HG02588 (cell line): ENCODE measurements around the gene HS3ST5.
"Not testable (repeated sequence)": the region's sequence is repeated elsewhere in the genome, so short reads cannot be mapped to it uniquely, and the experiment has no call there.

Experiments
- ATAC-seq: cut with Tn5 transposase; IDR thresholded peaks from one replicate; pipeline ENCODE4 v1.9.1; 2021; ENCODE audit warnings: mild to moderate bottlenecking, moderate library complexity; ENCODE audit not compliant: unreplicated experiment

The HS3ST5 gene

GRCh38 chr6:114108119-114109002, 234.5 kb downstream of the HS3ST5 start:
- peak; percentile 68 for ATAC-seq

DNA sequence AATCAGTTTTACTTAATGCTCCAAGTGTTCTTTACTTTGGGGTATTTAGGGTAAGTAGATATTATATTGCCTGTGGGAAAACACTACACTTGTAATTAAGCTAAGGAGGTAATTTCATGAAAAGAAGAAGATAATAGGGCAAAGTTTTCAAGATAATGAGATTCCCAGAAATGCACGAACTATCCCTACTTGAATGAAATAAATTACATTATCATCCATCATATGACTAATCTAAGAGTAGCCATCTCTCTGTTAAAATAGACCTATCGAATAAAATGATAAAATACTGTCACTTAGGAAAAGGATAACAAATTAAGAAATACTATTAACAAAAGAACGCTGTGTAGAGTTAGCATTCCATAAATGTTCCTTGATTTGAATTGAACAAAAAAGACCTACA, 236.8 kb downstream of the HS3ST5 start:
- no peak for ATAC-seq

GRCh38 chr6:114101255-114101654, 241.6 kb downstream of the HS3ST5 start:
- no peak for ATAC-seq

DNA sequence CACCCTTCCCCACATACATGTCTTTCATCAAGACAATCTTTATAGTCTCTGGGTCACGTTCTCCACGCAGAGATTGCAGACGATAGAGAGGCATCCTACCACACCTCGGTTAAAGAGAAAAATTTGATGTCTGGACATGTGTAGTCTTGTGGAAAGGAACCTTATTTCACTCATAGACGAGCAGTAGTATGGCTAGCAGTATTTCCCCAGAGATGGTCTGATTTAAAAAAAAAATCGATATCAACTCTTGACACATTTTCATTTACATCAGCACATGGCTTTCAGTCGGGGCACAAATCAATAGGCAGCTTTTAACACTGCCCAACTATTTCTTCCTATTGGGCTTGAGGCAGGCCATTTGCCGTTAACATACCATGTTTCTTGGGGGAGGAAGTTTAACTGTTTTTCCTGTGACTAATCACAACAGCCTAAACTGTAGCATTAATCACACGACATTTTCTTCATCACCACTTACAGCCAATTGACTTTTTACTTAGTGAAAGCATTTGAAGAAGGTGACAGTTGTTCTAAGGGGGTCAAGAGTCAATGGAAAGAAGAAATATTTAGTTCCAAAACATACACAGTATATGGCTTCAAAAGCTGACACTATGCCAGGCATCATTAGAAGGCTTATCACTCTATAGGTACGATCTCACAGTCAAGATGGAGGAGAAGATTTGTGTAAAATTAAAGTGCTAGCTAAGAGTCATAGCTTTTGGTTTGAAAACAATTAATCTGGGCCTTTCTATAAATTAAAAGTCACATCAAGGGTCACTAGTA, 242.4 kb downstream of the HS3ST5 start:
- ATAC-seq: no peak

GRCh38 chr6:114096561-114097172, 246.2 kb downstream of the HS3ST5 start:
- no peak for ATAC-seq

DNA sequence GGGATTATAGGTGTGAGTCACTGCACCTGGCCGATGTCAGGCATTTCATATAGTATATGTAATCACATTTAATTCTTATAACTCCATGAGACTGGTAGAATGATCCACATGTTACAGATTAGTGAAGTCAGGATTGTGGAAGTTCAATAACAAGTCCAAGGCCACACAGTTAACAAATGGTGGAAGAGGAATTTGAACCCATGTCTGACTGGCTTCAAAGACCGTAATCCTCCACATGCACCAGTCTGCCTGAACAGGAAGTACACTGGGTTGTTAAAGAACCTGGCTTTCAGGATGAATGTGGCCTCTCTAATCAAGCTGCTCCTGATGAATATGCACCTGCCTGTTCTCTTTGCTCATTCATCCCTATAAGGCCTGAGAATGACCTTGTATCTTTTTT, 249.9 kb downstream of the HS3ST5 start:
- no peak for ATAC-seq

DNA sequence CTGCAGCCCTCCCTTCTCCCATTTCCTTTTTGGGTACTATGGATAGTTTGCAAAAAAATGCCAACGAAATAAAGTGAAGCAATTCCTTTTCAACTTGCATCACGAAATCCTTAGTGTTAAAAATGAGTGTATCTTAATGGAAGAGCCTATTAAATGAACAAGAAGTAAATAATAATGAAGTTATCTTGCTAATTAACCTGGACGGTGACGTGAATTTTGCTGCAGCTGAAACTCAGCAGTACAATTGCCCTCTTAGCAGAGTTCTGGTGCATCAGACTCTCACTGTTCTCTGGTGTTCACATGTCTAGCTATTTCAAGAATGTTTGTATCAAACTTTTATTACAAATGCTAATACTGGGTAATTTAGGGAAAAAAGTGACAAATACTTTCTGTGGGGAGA, 252.2 kb downstream of the HS3ST5 start:
- ATAC-seq: no peak

DNA sequence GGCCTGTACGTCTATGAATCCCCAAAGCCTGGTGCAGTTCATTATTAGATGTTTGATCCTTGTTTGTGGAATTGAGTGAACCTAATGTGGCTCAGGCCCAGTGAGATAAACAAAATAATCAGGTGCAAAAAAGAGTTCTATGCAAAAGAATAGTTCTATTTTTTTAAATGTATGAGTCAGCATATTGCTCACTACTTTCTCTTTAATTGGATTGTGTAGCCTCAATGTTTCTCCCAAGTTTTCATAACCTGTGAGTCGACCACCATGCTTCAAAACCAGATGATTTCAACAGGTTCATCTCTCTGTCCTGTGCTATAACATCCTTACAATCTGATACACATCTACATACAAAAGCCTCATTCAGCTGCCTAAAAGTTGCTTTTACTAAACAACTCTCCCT, 255.3 kb downstream of the HS3ST5 start:
- no peak for ATAC-seq

GRCh38 chr6:114085211-114085610, 257.6 kb downstream of the HS3ST5 start:
- no peak for ATAC-seq

GRCh38 chr6:114084327-114084890, 258.4 kb downstream of the HS3ST5 start:
- no peak for ATAC-seq

- ATAC-seq: no peak
Measured at GRCh38 chr6:114083251-114083650, 259.6 kb downstream of the HS3ST5 start.

DNA sequence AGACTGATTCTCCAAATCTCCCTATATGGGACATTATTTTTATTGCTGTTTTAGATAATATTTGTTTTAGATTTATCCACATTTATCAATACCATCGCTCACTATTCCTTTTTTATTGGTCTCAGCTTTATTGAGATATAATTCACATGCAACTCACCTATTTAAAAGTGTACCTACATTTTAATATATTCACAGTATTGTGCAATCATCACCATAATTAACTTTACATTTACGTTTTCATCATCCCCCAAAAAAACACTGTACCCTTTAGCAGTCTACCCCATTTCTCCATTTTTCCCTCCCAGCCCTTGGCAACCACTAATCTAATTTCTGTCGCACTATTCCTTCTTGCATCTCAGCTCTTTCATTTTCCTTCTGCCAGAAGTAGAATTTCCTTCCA, 261.1 kb downstream of the HS3ST5 start:
- no peak for ATAC-seq

GRCh38 chr6:114080891-114081510, 261.8 kb downstream of the HS3ST5 start:
- no peak for ATAC-seq

GRCh38 chr6:114080410-114080809, 262.4 kb downstream of the HS3ST5 start:
- not testable (repeated sequence) for ATAC-seq

GRCh38 chr6:114075777-114076176, 267.0 kb downstream of the HS3ST5 start:
- ATAC-seq: no peak

- ATAC-seq: no peak
Measured at GRCh38 chr6:114075300-114075699, 267.5 kb downstream of the HS3ST5 start.

DNA sequence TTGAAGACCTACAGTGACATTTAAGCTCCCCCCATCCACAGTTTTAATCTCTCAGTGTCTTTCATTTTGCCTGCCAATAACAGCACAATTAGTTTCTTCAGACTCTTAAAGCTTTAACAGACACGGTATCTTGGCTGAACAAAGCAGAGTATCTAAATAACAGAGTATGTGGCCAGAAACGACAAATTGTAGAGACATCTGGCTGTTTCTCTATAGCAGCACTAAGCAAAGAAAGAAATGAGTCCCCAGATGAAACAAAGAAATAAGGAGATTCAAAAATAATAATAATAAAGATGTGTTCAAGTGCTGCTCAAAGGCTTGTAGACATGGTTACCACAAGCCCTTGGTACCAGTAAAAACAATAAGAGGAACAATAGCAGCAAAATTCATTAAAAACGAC, 274.1 kb downstream of the HS3ST5 start:
- no peak for ATAC-seq

DNA sequence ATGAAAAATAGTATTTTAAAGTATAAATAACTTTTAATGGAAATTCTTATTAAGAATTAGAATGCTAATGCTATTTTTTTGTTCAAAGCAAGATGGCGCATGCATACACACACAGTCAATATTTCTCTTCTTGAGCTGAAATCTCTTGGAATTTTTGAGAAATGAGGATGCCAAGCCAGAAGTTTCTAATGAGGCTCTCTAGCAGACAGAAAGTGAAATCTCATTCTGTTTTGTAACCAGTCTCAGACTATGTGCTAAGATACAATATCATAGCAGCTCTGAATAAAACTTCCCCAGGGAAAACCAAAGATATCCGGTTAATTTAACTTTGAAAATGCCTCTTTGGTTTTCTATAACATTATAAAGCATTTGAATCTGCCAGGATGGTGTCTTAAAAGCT, 274.7 kb downstream of the HS3ST5 start:
- no peak for ATAC-seq

- ATAC-seq: no peak
Measured at GRCh38 chr6:114064862-114065261, 278.0 kb downstream of the HS3ST5 start.

GRCh38 chr6:114063956-114064355, 278.9 kb downstream of the HS3ST5 start:
- no peak for ATAC-seq

DNA sequence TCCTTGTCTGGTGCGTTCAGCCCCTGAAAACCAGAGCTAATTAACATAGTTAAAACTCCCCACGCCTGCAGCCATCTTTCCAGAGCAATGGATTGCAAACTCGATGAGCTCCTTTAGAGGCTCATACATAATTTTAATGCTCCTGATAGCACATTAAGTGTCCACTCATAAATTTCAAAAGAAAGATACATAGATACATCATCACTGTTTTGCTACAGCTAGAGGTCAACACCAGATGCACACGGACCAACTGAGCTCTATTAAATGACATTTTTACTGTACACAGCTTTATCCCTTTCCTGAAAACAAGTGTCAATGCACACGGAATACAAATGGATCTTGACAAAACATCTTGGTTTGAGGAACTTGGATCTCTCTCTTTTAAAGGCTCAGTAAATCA, 280.6 kb downstream of the HS3ST5 start:
- no peak for ATAC-seq
